Eye (tissue), 1 donor: ENCODE results near the gene CCDC138.
"Not testable (repeated sequence)": the region's sequence is repeated elsewhere in the genome, so short reads cannot be mapped to it uniquely, and the experiment has no call there.

Experiments
- DNase-seq: peaks from one replicate; pipeline ENCODE4 v3.0.0-alpha.2; 2015

The CCDC138 gene

GRCh38 chr2:108786354-108787215, at the start of gene CCDC138:
TSS of gene CCDC138 (plus strand) at chr2:108786771. CDS start at chr2:108786823, 52 bp downstream.
- DNase-seq, result peak; percentile 97

- DNase-seq, result not testable (repeated sequence)
These were observed 28.6 kb upstream of the CCDC138 start for GRCh38 chr2:108757973-108758372.

GRCh38 chr2:108762618-108763017, 24.0 kb upstream of the CCDC138 start:
- DNase-seq, result not testable (repeated sequence)

- DNase-seq, result not testable (repeated sequence)
These were observed 19.9 kb upstream of the CCDC138 start for GRCh38 chr2:108766671-108767070.

GRCh38 chr2:108767859-108768258, 18.7 kb upstream of the CCDC138 start:
- not testable (repeated sequence) for DNase-seq

- DNase-seq, result no peak
These were observed 10.1 kb upstream of the CCDC138 start for GRCh38 chr2:108776475-108776874.

- DNase-seq, result no peak
These were observed 7.7 kb upstream of the CCDC138 start for GRCh38 chr2:108778857-108779256.

GRCh38 chr2:108786008-108786353, 590 bp upstream of the CCDC138 start:
- DNase-seq, result no peak

GRCh38 chr2:108787216-108787541, 608 bp downstream of the CCDC138 start:
- no peak for DNase-seq

GRCh38 chr2:108803045-108803736, 16.6 kb downstream of the CCDC138 start:
- DNase-seq, result no peak

- no peak for DNase-seq
These were observed 18.5 kb downstream of the CCDC138 start for GRCh38 chr2:108805032-108805431.

- DNase-seq, result peak; percentile 2
These were observed 19.2 kb downstream of the CCDC138 start for GRCh38 chr2:108805782-108806181.

- DNase-seq, result no peak
These were observed 20.0 kb downstream of the CCDC138 start for GRCh38 chr2:108806371-108807113.

GRCh38 chr2:108809936-108810335, 23.4 kb downstream of the CCDC138 start:
- no peak for DNase-seq

- DNase-seq, result no peak
These were observed 24.7 kb downstream of the CCDC138 start for GRCh38 chr2:108810993-108811957.

GRCh38 chr2:108813732-108814131, 27.2 kb downstream of the CCDC138 start:
- no peak for DNase-seq

GRCh38 chr2:108820482-108820881, 33.9 kb downstream of the CCDC138 start:
- no peak for DNase-seq

- no peak for DNase-seq
These were observed 36.7 kb downstream of the CCDC138 start for GRCh38 chr2:108823286-108823685.

GRCh38 chr2:108824316-108825070, 37.9 kb downstream of the CCDC138 start:
- no peak for DNase-seq

GRCh38 chr2:108825254-108825653, 38.7 kb downstream of the CCDC138 start:
- no peak for DNase-seq

GRCh38 chr2:108825736-108826135, 39.2 kb downstream of the CCDC138 start:
- no peak for DNase-seq
